ENCODE measurements around the gene PLA2G4B.

Gene PLA2G4B

GRCh38 chr15:41844814-41845213 is 6.2 kb downstream of the PLA2G4B start:
- no peak for DNase-seq
- no peak overlapping the region for H3K27ac Mint-ChIP-seq
- peaks cover 63% of the 10 kb centered on the region for H3K36me3 Mint-ChIP-seq (ENCODE audit: low read depth)
- no peaks in the 10 kb centered on the region for H3K9me3 Mint-ChIP-seq
- H3K4me1 Mint-ChIP-seq (ENCODE audit: low read depth): peaks cover 8% of the 10 kb centered on the region
- no peak overlapping the region for H3K4me3 Mint-ChIP-seq
- no peaks in the 10 kb centered on the region for H3K27me3 Mint-ChIP-seq

- Mint-ChIP-seq H3K9me3 (no peaks in the 10 kb centered on the region), H3K36me3 (ENCODE audit: low read depth) (peaks cover 54% of the 10 kb centered on the region), H3K27me3 (no peaks in the 10 kb centered on the region), H3K27ac (no peak overlapping the region), H3K4me3 (no peak overlapping the region), H3K4me1 (ENCODE audit: low read depth) (peaks cover 8% of the 10 kb centered on the region)
- DNase-seq: no peak
Measured at GRCh38 chr15:41847206-41847605, 8.6 kb downstream of the PLA2G4B start.

DNA sequence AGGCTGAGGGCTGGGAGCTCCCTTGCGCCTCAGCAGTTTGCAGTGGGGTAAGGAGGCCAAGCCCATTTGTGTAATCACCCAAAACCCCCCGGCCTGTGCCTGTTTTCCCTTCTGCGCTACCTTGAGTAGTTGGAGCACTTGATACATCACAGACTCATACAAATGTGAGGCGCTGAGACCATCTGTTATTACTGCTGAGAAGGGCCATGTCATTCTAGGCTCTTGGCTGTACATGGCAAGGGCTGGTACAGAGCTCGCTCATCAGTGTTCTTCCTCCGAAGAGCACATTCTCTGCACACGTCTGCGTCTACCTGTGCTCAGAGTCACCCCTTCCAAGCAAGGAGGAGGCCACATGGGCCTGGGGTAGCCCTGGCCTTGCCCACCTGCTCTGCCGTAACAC is 9.3 kb downstream of the PLA2G4B start:
- Mint-ChIP-seq H3K9me3 (no peaks in the 10 kb centered on the region), H3K36me3 (ENCODE audit: low read depth) (peaks cover 52% of the 10 kb centered on the region), H3K27ac (peak overlapping the region; percentile 53), H3K4me1 (ENCODE audit: low read depth) (peaks cover 8% of the 10 kb centered on the region), H3K27me3 (no peaks in the 10 kb centered on the region), H3K4me3 (no peak overlapping the region)
- DNase-seq: no peak

DNA sequence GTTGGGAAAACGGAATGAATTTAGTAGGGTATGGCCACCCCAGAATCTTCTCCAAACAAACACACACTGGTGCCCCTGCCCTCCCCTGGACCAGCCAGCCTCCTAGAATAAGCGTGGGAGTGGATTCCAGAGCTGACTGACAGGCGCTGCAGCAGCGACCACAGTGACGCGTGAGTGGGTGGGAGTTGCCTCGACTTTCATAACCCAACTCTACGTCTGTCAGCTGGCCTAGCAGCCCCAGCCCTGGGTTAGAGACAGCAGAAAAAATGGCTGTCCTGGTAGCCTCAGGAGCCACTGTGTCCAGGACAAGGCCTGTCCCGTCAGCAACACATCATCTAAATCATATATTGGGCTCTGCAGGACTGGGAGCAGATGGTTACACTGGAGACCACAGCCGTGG is 10.0 kb downstream of the PLA2G4B start:
- Mint-ChIP-seq H3K27ac (peak overlapping the region; percentile 53), H3K27me3 (no peaks in the 10 kb centered on the region), H3K4me1 (ENCODE audit: low read depth) (peaks cover 8% of the 10 kb centered on the region), H3K4me3 (no peak overlapping the region), H3K36me3 (ENCODE audit: low read depth) (peaks cover 47% of the 10 kb centered on the region), H3K9me3 (no peaks in the 10 kb centered on the region)
- peak; percentile 60 for DNase-seq

GRCh38 chr15:41849204-41849603 is 10.6 kb downstream of the PLA2G4B start:
- Mint-ChIP-seq H3K27me3 (no peaks in the 10 kb centered on the region), H3K27ac (peak overlapping the region; percentile 56), H3K4me3 (no peak overlapping the region)

DNA sequence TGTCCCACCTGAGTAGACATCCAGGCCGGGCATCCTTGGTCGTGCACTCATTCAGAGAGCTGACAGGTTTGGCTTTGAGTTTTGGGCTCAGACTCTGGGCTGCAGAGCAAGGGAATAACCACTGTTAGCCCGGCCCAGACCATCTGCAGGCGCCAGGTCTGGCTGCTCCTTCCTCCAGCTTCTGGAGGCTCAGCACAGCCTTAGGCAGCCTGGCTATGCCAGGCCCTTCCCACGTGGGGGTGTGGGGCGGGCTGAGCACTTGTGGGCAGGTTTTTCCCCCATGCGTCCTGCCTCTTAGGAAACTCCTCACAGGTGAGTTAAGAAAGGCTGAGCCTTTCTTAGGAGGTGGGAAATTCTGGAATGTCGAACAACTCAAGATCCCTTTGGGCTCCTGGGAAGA is 11.2 kb downstream of the PLA2G4B start:
- Mint-ChIP-seq H3K9me3 (no peaks in the 10 kb centered on the region), H3K4me1 (ENCODE audit: low read depth) (peaks cover 8% of the 10 kb centered on the region), H3K27ac (no peak overlapping the region)

More at GRCh38 chr15:41849204-41849603, 10.6 kb downstream of the PLA2G4B start:
- DNase-seq: no peak
- peaks cover 8% of the 10 kb centered on the region for H3K4me1 Mint-ChIP-seq (ENCODE audit: low read depth)
- peaks cover 43% of the 10 kb centered on the region for H3K36me3 Mint-ChIP-seq (ENCODE audit: low read depth)
- no peaks in the 10 kb centered on the region for H3K9me3 Mint-ChIP-seq

GRCh38 chr15:41850482-41851166 is 12.0 kb downstream of the PLA2G4B start:
- Mint-ChIP-seq H3K4me1 (ENCODE audit: low read depth) (peaks cover 8% of the 10 kb centered on the region), H3K27me3 (no peaks in the 10 kb centered on the region), H3K9me3 (no peaks in the 10 kb centered on the region), H3K36me3 (ENCODE audit: low read depth) (peaks cover 34% of the 10 kb centered on the region), H3K27ac (no peak overlapping the region), H3K4me3 (no peak overlapping the region)
- no peak for DNase-seq

More for the DNA sequence above, 11.2 kb downstream of the PLA2G4B start:
- H3K36me3 Mint-ChIP-seq (ENCODE audit: low read depth): peaks cover 37% of the 10 kb centered on the region
- DNase-seq: no peak
- H3K4me3 Mint-ChIP-seq: no peak overlapping the region
- no peaks in the 10 kb centered on the region for H3K27me3 Mint-ChIP-seq

DNA sequence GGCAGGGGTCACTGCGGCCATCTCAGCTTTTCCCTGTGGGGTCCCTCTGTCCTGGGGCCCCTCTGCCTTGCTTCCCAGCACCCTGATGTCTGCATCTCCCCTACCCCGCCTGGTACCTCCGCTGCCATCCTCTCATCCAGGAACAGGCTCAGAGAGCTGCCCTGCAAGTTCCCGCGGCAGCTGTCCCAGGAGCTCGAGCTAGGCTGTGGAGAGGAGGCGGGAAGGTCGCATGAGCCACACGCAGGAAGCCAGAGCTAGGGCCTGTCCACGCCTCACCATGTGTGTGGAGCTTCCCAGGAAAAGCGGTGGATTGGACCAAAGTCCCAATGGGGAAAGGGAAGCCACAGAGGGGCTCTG is 12.5 kb downstream of the PLA2G4B start:
- no peaks in the 10 kb centered on the region for H3K9me3 Mint-ChIP-seq
- DNase-seq: no peak
- H3K4me1 Mint-ChIP-seq (ENCODE audit: low read depth): peaks cover 8% of the 10 kb centered on the region
- no peak overlapping the region for H3K27ac Mint-ChIP-seq
- H3K27me3 Mint-ChIP-seq: no peaks in the 10 kb centered on the region
- peaks cover 28% of the 10 kb centered on the region for H3K36me3 Mint-ChIP-seq (ENCODE audit: low read depth)
- no peak overlapping the region for H3K4me3 Mint-ChIP-seq

GRCh38 chr15:41851755-41852370 is 13.2 kb downstream of the PLA2G4B start:
- H3K4me3 Mint-ChIP-seq: no peak overlapping the region
- H3K4me1 Mint-ChIP-seq (ENCODE audit: low read depth): peaks cover 8% of the 10 kb centered on the region
- H3K27me3 Mint-ChIP-seq: no peaks in the 10 kb centered on the region
- H3K27ac Mint-ChIP-seq: no peak overlapping the region
- DNase-seq: no peak
- H3K36me3 Mint-ChIP-seq (ENCODE audit: low read depth): peaks cover 21% of the 10 kb centered on the region
- H3K9me3 Mint-ChIP-seq: no peaks in the 10 kb centered on the region

- no peaks in the 10 kb centered on the region for H3K27me3 Mint-ChIP-seq
- DNase-seq: no peak
- no peak overlapping the region for H3K27ac Mint-ChIP-seq
- no peak overlapping the region for H3K4me3 Mint-ChIP-seq
- peaks cover 10% of the 10 kb centered on the region for H3K36me3 Mint-ChIP-seq (ENCODE audit: low read depth)
- H3K9me3 Mint-ChIP-seq: no peaks in the 10 kb centered on the region
- peaks cover 8% of the 10 kb centered on the region for H3K4me1 Mint-ChIP-seq (ENCODE audit: low read depth)
Measured at GRCh38 chr15:41852736-41853590, 14.3 kb downstream of the PLA2G4B start.

DNA sequence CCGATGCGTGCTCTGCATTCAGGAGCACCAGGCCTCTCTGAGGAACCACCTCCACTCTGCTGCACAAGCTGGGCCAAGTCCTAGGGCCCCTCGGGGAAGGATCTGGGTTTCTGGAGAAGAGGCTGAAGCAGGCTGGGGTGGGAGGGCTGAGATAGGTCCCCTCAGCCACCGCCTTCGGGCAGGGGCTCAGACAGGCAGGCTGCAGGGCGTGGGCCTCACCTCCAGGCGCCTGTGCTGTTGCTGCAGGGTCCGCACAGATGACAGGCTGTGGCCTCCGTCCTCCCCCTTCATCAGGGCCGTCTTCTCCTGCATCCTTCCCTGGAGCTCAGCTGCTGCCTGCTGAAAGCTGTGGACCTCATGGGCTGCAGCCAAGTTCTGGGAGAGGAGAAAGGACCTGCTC is 15.2 kb downstream of the PLA2G4B start:
- Mint-ChIP-seq H3K27ac (no peak overlapping the region), H3K27me3 (no peaks in the 10 kb centered on the region), H3K9me3 (no peaks in the 10 kb centered on the region), H3K4me1 (ENCODE audit: low read depth) (peaks cover 2% of the 10 kb centered on the region), H3K36me3 (ENCODE audit: low read depth) (peaks cover 2% of the 10 kb centered on the region), H3K4me3 (no peak overlapping the region)
- no peak for DNase-seq

DNA sequence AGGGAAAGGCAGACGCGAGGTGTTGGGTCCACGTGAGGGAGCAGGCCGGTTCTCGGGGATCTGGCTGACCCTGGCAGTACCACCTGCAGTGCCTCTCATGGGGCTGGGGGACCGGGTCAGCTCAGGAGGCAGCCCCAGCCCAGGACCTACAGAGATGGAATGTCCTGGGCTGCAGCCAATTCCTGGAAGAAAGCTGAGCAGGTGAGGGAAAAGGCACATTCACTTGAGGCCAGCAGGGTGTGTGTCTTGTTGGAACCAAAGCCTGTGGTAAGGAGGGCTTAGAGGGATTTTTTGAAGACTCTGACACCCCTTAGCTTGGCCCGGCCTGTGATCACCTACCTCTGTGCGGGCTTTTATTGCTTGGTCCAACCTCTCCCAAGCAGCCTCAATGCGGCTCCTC is 15.8 kb downstream of the PLA2G4B start:
- H3K4me3 Mint-ChIP-seq: no peak overlapping the region
- no peak overlapping the region for H3K27ac Mint-ChIP-seq
- no peaks in the 10 kb centered on the region for H3K27me3 Mint-ChIP-seq
- H3K36me3 Mint-ChIP-seq (ENCODE audit: low read depth): no peaks in the 10 kb centered on the region
- no peaks in the 10 kb centered on the region for H3K4me1 Mint-ChIP-seq (ENCODE audit: low read depth)
- no peak for DNase-seq
- H3K9me3 Mint-ChIP-seq: no peaks in the 10 kb centered on the region

GRCh38 chr15:41855261-41855961 is 16.8 kb downstream of the PLA2G4B start:
- no peaks in the 10 kb centered on the region for H3K27me3 Mint-ChIP-seq
- no peak overlapping the region for H3K27ac Mint-ChIP-seq
- DNase-seq: no peak
- peaks cover 5% of the 10 kb centered on the region for H3K4me1 Mint-ChIP-seq (ENCODE audit: low read depth)
- H3K4me3 Mint-ChIP-seq: no peak overlapping the region
- H3K9me3 Mint-ChIP-seq: no peaks in the 10 kb centered on the region
- no peaks in the 10 kb centered on the region for H3K36me3 Mint-ChIP-seq (ENCODE audit: low read depth)

DNA sequence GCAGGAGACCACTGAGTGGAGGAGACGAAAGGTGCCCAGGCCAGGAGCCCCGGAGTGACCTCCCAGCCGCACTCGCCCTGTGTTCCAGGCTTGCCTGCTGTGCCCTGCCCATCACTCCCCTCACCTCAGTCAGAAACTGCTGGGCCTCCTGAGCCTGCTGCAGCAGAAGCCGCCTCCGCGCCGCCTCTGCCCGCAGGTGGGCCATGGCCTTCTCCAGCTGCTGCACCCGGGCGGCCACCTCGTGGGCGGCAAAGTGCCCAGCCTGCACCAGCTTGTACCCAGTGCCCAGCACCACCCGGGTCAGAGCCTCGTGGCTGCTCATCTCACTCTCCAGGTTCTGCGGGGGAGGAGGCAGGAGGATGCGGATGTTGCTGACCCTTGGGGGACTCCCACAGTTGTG is 17.6 kb downstream of the PLA2G4B start:
- no peak for DNase-seq
- H3K4me3 Mint-ChIP-seq: no peak overlapping the region
- no peaks in the 10 kb centered on the region for H3K27me3 Mint-ChIP-seq
- H3K36me3 Mint-ChIP-seq (ENCODE audit: low read depth): no peaks in the 10 kb centered on the region
- H3K9me3 Mint-ChIP-seq: no peaks in the 10 kb centered on the region
- no peak overlapping the region for H3K27ac Mint-ChIP-seq
- H3K4me1 Mint-ChIP-seq (ENCODE audit: low read depth): peaks cover 5% of the 10 kb centered on the region
